DOHH2 (cell line): ENCODE data around the gene SLC10A3.

Experiments used
- H3F3A ChIP-seq: fragments of 200-600 bp; sonication (generic), shearing (Covaris generic); 2 replicates; pipeline ENCODE4 v1.6.0; 2016; ENCODE audit warnings: antibody characterized with exemption, mild to moderate bottlenecking; ENCODE audit not compliant: control insufficient read depth, insufficient read depth
- H3K27ac ChIP-seq: fragments of 200-600 bp; sonication (generic); 2 replicates; pipeline ENCODE4 v1.5.1; 2014; ENCODE audit warnings: low read depth, mild to moderate bottlenecking, low read length, moderate library complexity
- H3K27me3 ChIP-seq: fragments of 200-600 bp; sonication (generic); 2 replicates; pipeline ENCODE4 v1.6.1; 2014; ENCODE audit warnings: mild to moderate bottlenecking, low read length, mixed read lengths; ENCODE audit not compliant: control insufficient read depth
- H3K36me3 ChIP-seq: fragments of 200-600 bp; sonication (generic); 2 replicates; pipeline ENCODE4 v1.6.1; 2014; ENCODE audit warnings: mild to moderate bottlenecking, low read length, moderate library complexity, mixed read lengths; ENCODE audit not compliant: control insufficient read depth
- H3K4me1 ChIP-seq: fragments of 200-600 bp; sonication (generic); 2 replicates; pipeline ENCODE4 v1.6.1; 2014; ENCODE audit warnings: mild to moderate bottlenecking, low read length, mixed read lengths; ENCODE audit not compliant: control insufficient read depth
- H3K4me2 ChIP-seq: fragments of 200-600 bp; sonication (generic); 2 replicates; pipeline ENCODE4 v1.6.0; 2014; ENCODE audit warnings: mild to moderate bottlenecking, low read length, moderate library complexity
- H3K4me3 ChIP-seq: fragments of 200-600 bp; sonication (generic); 2 replicates; pipeline ENCODE4 v1.5.1; 2014; ENCODE audit warnings: mild to moderate bottlenecking, low read length, mixed read lengths
- H3K79me2 ChIP-seq: fragments of 200-600 bp; sonication (generic); 2 replicates; pipeline ENCODE4 v1.6.1; 2014; ENCODE audit warnings: mild to moderate bottlenecking, low read length, mixed read lengths; ENCODE audit not compliant: control insufficient read depth
- H3K9me2 ChIP-seq: fragments of 200-600 bp; sonication (generic); replicated peaks from 2 replicates; pipeline ENCODE4 v1.6.1; 2014; ENCODE audit warnings: mild to moderate bottlenecking, low read length, mixed read lengths; ENCODE audit not compliant: control insufficient read depth
- H3K9me3 ChIP-seq: fragments of 200-600 bp; sonication (generic); 2 replicates; pipeline ENCODE4 v1.6.1; 2014; ENCODE audit warnings: antibody characterized with exemption, low read length, mixed read lengths; ENCODE audit not compliant: control insufficient read depth, insufficient read depth
- H4K20me1 ChIP-seq: fragments of 200-600 bp; sonication (generic); 2 replicates; pipeline ENCODE4 v1.6.0; 2014; ENCODE audit warnings: low read depth, mild to moderate bottlenecking, antibody characterized with exemption, low read length, moderate library complexity; ENCODE audit not compliant: control insufficient read depth, insufficient read depth
- EZH2phosphoT487 ChIP-seq: fragments of 200-600 bp; sonication (generic); IDR thresholded peaks from 2 replicates; pipeline ENCODE4 v1.6.1; 2017; ENCODE audit warnings: borderline replicate concordance, mild to moderate bottlenecking, antibody characterized with exemption, low read length, moderate library complexity, mixed read lengths
- TF ChIP-seq, protein P1 (sequence below): fragments of 200-600 bp; sonication (generic); IDR thresholded peaks from one replicate; pipeline ENCODE4 v1.5.1; 2014; ENCODE audit warnings: antibody characterized with exemption, mild to moderate bottlenecking, low read depth, low read length; ENCODE audit not compliant: poor library complexity, severe bottlenecking

SLC10A3 gene

DNA sequence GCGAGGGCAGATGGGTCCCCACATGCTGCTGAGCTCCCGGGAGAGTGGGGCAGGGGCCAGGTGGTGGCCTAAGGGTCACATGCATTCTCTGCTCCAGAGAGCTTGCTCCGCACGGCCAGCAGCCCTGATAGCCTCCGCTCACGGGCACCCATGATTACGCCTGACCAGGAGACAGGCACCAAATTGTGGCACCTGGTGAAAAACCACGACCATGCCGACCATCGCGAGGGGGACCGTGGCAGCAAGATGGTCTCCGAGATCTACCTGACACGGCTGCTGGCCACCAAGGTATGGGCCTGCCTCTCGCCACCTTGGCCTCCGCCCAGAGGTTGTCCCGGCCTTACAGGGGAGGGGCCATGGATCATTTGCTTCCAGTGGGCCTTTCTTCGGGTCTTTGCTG is 20.5 kb downstream of the SLC10A3 start:
- Histone ChIP-seq H3K9me2 (no peaks in the 10 kb centered on the region), H4K20me1 (no peaks in the 10 kb centered on the region), H3K36me3 (no peaks in the 10 kb centered on the region; the same call in 1 of the 2 replicates), H3K4me1 (no peaks in the 10 kb centered on the region), H3K27me3 (no peaks in the 10 kb centered on the region), H3K79me2 (no peaks in the 10 kb centered on the region), H3K9me3 (no peaks in the 10 kb centered on the region), H3K4me2 (no peak overlapping the region), H3F3A (no peaks in the 10 kb centered on the region), H3K4me3 (no peak overlapping the region), H3K27ac (no peak overlapping the region)
- TF ChIP-seq EZH2phosphoT487: no peak

DNA sequence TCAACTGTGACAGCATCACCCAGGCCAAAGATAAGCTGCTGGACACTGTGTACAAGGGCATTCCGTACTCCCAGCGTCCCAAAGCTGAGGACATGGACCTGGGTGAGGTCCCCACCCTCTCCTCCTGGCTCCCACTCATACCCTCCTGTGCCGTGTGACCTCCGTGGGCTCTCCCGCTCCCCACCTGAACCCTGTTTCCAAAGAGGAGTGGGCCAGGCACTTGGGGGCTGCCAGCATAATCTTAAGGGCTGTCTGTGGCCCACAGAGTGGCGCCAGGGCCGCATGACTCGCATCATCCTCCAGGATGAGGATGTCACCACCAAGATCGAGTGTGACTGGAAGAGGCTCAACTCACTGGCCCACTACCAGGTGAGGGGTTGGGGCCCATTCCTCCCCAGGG is 21.3 kb downstream of the SLC10A3 start:
- Histone ChIP-seq H4K20me1 (no peaks in the 10 kb centered on the region), H3K4me3 (no peak overlapping the region), H3K9me3 (no peaks in the 10 kb centered on the region), H3K9me2 (no peaks in the 10 kb centered on the region), H3F3A (no peaks in the 10 kb centered on the region), H3K4me2 (no peak overlapping the region), H3K79me2 (no peaks in the 10 kb centered on the region), H3K4me1 (no peaks in the 10 kb centered on the region), H3K36me3 (no peaks in the 10 kb centered on the region; the same call in 1 of the 2 replicates), H3K27ac (no peak overlapping the region), H3K27me3 (no peaks in the 10 kb centered on the region)
- TF ChIP-seq, protein P1, sequence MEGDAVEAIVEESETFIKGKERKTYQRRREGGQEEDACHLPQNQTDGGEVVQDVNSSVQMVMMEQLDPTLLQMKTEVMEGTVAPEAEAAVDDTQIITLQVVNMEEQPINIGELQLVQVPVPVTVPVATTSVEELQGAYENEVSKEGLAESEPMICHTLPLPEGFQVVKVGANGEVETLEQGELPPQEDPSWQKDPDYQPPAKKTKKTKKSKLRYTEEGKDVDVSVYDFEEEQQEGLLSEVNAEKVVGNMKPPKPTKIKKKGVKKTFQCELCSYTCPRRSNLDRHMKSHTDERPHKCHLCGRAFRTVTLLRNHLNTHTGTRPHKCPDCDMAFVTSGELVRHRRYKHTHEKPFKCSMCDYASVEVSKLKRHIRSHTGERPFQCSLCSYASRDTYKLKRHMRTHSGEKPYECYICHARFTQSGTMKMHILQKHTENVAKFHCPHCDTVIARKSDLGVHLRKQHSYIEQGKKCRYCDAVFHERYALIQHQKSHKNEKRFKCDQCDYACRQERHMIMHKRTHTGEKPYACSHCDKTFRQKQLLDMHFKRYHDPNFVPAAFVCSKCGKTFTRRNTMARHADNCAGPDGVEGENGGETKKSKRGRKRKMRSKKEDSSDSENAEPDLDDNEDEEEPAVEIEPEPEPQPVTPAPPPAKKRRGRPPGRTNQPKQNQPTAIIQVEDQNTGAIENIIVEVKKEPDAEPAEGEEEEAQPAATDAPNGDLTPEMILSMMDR: no peak
- no peak for TF ChIP-seq EZH2phosphoT487

DNA sequence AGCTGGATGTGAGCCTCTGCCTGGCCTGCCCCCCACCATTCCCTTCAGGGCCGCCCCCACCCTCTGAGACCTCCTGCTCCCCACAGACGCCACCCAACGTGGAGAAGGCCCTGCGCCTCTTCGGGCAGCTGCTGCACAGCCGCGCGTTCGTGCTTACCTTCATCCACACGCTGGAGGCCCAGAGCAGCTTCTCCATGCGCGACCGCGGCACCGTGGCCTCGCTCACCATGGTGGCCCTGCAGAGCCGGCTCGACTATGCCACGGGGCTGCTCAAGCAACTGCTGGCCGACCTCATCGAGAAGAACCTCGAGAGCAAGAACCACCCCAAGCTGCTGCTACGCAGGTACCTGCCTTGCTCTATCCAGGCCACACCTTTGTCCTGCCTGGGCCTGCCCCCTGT is 22.2 kb downstream of the SLC10A3 start:
- TF ChIP-seq, protein P1: no peak
- no peak for TF ChIP-seq EZH2phosphoT487
- Histone ChIP-seq H3K36me3 (no peaks in the 10 kb centered on the region; the same call in 1 of the 2 replicates), H3K27ac (no peak overlapping the region)

DNA sequence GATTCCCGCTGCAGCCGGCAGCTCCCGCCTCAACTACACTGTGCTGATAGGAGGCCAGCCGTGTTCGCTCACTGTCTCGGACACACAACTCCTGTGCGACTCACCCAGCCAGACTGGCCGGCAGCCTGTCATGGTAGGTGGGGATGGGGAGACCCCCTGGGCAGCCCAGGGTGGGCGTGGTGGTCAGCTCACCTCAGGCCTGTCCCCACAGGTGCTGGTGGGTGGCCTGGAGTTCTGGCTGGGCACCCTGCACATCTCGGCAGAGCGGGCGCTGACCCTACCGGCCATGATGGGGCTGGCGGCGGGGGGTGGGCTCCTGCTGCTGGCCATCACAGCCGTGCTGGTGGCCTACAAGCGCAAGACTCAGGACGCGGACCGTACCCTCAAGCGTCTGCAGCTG is 22.9 kb downstream of the SLC10A3 start:
- Histone ChIP-seq H3K4me2 (no peak overlapping the region), H3K9me3 (no peaks in the 10 kb centered on the region), H3K9me2 (no peaks in the 10 kb centered on the region), H4K20me1 (no peaks in the 10 kb centered on the region), H3K4me1 (no peaks in the 10 kb centered on the region), H3K4me3 (no peak overlapping the region), H3F3A (no peaks in the 10 kb centered on the region), H3K27me3 (no peaks in the 10 kb centered on the region), H3K36me3 (no peaks in the 10 kb centered on the region; the same call in 1 of the 2 replicates), H3K27ac (no peak overlapping the region), H3K79me2 (no peaks in the 10 kb centered on the region)
- TF ChIP-seq, protein P1: no peak
- TF ChIP-seq EZH2phosphoT487: no peak

More for the DNA sequence above, 22.2 kb downstream of the SLC10A3 start:
- Histone ChIP-seq H3K9me3 (no peaks in the 10 kb centered on the region), H3K4me3 (no peak overlapping the region), H3K27me3 (no peaks in the 10 kb centered on the region), H3K4me1 (no peaks in the 10 kb centered on the region), H4K20me1 (no peaks in the 10 kb centered on the region), H3F3A (no peaks in the 10 kb centered on the region), H3K79me2 (no peaks in the 10 kb centered on the region), H3K9me2 (no peaks in the 10 kb centered on the region), H3K4me2 (no peak overlapping the region)
